ENCODE data around the gene FRMD5. TPM values are rescaled to one million over a fixed set of nuclear protein-coding genes. Genes with fewer than 3 reads are reported as not detected.

Gene FRMD5
- total and polyA plus RNA-seq, 7 donors, result under 0.01 to 0.01 TPM; not detected in 5

GRCh38 chr15:43886558-43886957, 308.5 kb downstream of the FRMD5 start:
- intact Hi-C loops (cut with DNase I), result loop anchor here in 1 of 2 donors (10.0 kb wide), 1 partner anchor 328 kb away; no protein-coding TSS in a partner anchor
- DNase-seq, result no peak

GRCh38 chr15:43883571-43883970, 311.5 kb downstream of the FRMD5 start:
- Histone ChIP-seq H3K27me3 (ENCODE audit: insufficient read depth in 3 of 3, low read length in 2 of 3) (no peaks in the 10 kb centered on the region), H3K27ac (no peak overlapping the region), H3K36me3 (ENCODE audit: insufficient read depth in 1 of 2, low read depth in 1 of 2) (no peaks in the 10 kb centered on the region), H3K4me3 (no peak overlapping the region), H3K9me3 (no peaks in the 10 kb centered on the region), H3K4me1 (no peaks in the 10 kb centered on the region)
- no peak for ATAC-seq
- TF ChIP-seq, protein P1, sequence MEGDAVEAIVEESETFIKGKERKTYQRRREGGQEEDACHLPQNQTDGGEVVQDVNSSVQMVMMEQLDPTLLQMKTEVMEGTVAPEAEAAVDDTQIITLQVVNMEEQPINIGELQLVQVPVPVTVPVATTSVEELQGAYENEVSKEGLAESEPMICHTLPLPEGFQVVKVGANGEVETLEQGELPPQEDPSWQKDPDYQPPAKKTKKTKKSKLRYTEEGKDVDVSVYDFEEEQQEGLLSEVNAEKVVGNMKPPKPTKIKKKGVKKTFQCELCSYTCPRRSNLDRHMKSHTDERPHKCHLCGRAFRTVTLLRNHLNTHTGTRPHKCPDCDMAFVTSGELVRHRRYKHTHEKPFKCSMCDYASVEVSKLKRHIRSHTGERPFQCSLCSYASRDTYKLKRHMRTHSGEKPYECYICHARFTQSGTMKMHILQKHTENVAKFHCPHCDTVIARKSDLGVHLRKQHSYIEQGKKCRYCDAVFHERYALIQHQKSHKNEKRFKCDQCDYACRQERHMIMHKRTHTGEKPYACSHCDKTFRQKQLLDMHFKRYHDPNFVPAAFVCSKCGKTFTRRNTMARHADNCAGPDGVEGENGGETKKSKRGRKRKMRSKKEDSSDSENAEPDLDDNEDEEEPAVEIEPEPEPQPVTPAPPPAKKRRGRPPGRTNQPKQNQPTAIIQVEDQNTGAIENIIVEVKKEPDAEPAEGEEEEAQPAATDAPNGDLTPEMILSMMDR (IDR thresholded peaks at IDR 0.05), result no peak
- intact Hi-C loops (cut with DNase I), result loop anchor here in 1 of 2 donors (10.0 kb wide), 1 partner anchor 331 kb away; no protein-coding TSS in a partner anchor
- WGBS, 3 donors, result 94 to 99% (median 95%) methylated on average over 3 of the region's 3 CpGs
- DNase-seq, result no peak

More at GRCh38 chr15:43886558-43886957, 308.5 kb downstream of the FRMD5 start:
- no peak overlapping the region for H3K4me3 ChIP-seq
- 52 to 70% (median 62%) methylated on average over 4 of the region's 4 CpGs for WGBS, 3 donors
- no peak overlapping the region for H3K27ac ChIP-seq
- no peaks in the 10 kb centered on the region for H3K36me3 ChIP-seq (ENCODE audit: insufficient read depth in 1 of 2, low read depth in 1 of 2)
- no peak for ATAC-seq
- TF ChIP-seq, protein P1 (IDR thresholded peaks at IDR 0.05), result no peak
- no peaks in the 10 kb centered on the region for H3K27me3 ChIP-seq (ENCODE audit: insufficient read depth in 3 of 3, low read length in 2 of 3)
- no peaks in the 10 kb centered on the region for H3K4me1 ChIP-seq
- H3K9me3 ChIP-seq, result no peaks in the 10 kb centered on the region

DNA sequence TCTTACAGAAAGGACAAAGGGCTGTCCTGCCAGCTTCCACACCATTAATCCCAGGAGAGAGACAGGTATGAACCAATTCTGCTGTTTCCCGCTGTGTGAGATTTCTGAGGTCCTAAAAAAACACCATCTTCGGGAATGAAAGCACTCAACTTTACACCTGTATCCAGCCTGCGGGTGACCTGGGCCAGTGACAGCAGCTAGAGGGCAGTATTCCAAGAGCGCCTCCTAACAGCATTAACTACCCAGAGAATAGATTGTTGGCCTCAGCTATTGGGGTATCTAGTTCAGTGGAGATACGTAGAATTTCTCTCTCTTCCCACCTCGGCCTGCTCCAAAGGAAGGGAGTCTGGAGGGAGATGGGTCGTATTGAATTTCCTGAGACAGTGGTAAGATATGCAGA, 313.1 kb downstream of the FRMD5 start:
- Histone ChIP-seq H3K36me3 (ENCODE audit: insufficient read depth in 1 of 2, low read depth in 1 of 2) (no peaks in the 10 kb centered on the region), H3K27ac (no peak overlapping the region), H3K9me3 (no peaks in the 10 kb centered on the region), H3K4me1 (no peaks in the 10 kb centered on the region), H3K27me3 (ENCODE audit: insufficient read depth in 3 of 3, low read length in 2 of 3) (no peaks in the 10 kb centered on the region), H3K4me3 (no peak overlapping the region)
- TF ChIP-seq, protein P1 (IDR thresholded peaks at IDR 0.05), result no peak
- intact Hi-C loops (cut with DNase I), result loop anchor here in 1 of 2 donors (10.0 kb wide), 1 partner anchor 333 kb away; no protein-coding TSS in a partner anchor
- 82 to 86% (median 85%) methylated on average over 7 of the region's 7 CpGs for WGBS, 3 donors
- DNase-seq (no peak), ATAC-seq (no peak)

GRCh38 chr15:43881245-43881644, 313.8 kb downstream of the FRMD5 start:
- no peak overlapping the region for H3K4me3 ChIP-seq
- H3K36me3 ChIP-seq (ENCODE audit: insufficient read depth in 1 of 2, low read depth in 1 of 2), result no peaks in the 10 kb centered on the region
- intact Hi-C loops (cut with DNase I), result loop anchor here in 1 of 2 donors (10.0 kb wide), 1 partner anchor 334 kb away; no protein-coding TSS in a partner anchor
- TF ChIP-seq, protein P1 (IDR thresholded peaks at IDR 0.05), result no peak
- no peaks in the 10 kb centered on the region for H3K4me1 ChIP-seq
- no peaks in the 10 kb centered on the region for H3K27me3 ChIP-seq (ENCODE audit: insufficient read depth in 3 of 3, low read length in 2 of 3)
- H3K27ac ChIP-seq, result no peak overlapping the region
- H3K9me3 ChIP-seq, result no peaks in the 10 kb centered on the region
- 83 to 89% (median 84%) methylated on average over 4 of the region's 4 CpGs for WGBS, 3 donors
- DNase-seq, result no peak
- ATAC-seq, result no peak

All from psoas muscle (tissue), 8 donors.